Muscle of leg (tissue), 11 donors: ENCODE measurements around the gene FBXW11. TPM values are rescaled to one million over a fixed set of nuclear protein-coding genes. Genes with fewer than 3 reads are reported as not detected.
A peak's percentile ranks its signal among the peaks of the same experiment; 100 is the strongest.

ENCODE experiments used
- DNase-seq: peaks from one replicate; pipeline ENCODE4 v3.0.0; 2013
- H3K27ac ChIP-seq: one replicate; pipeline ENCODE4 v1.5.1; 2013; ENCODE audit warnings: mild to moderate bottlenecking, low read length, control low read depth
- H3K27me3 ChIP-seq: one replicate; pipeline ENCODE4 v1.6.1; 2013; ENCODE audit warnings: low read length; ENCODE audit not compliant: control insufficient read depth, insufficient read depth
- H3K36me3 ChIP-seq: one replicate; pipeline ENCODE4 v1.6.1; 2013; ENCODE audit warnings: low read length; ENCODE audit not compliant: control insufficient read depth, insufficient read depth
- H3K4me1 ChIP-seq: one replicate; pipeline ENCODE4 v1.6.1; 2013; ENCODE audit warnings: low read length; ENCODE audit not compliant: control insufficient read depth, insufficient read depth
- H3K4me3 ChIP-seq: one replicate; pipeline ENCODE4 v1.5.1; 2013; ENCODE audit warnings: low read length, control low read depth
- H3K9me3 ChIP-seq: replicated peaks from 2 replicates; pipeline ENCODE4 v1.6.1; 2013; ENCODE audit warnings: low read depth, low read length; ENCODE audit not compliant: control insufficient read depth
- WGBS: methylation state at CpG from one replicate; pipeline ENCODE4 v1.1.5; 2013; ENCODE audit warnings: missing lambda C conversion rate; ENCODE audit not compliant: insufficient coverage; 5-methylcytosine and 5-hydroxymethylcytosine counted together
- polyA plus RNA-seq, 8 donors: library from polyadenylated mRNA; unstranded; fragments of 120-200 nt; gene quantifications; one replicate each; pipeline versions ENCODE4 v1.2.1 to v1.2.3, GENCODE V29; 2013; ENCODE audit warnings: inconsistent platforms in 1 of 8, low replicate concordance in 1 of 8; ENCODE audit not compliant: insufficient read length in 8 of 8, insufficient read depth in 1 of 8
- total RNA-seq: library from RNA; stranded (reverse); fragments of 120-200 nt; gene quantifications from one replicate; pipeline ENCODE4 v1.2.4, GENCODE V29; 2013

The FBXW11 gene
- total and polyA plus RNA-seq, 9 donors: 28.9 to 45.4 (median 35.9) TPM

DNA sequence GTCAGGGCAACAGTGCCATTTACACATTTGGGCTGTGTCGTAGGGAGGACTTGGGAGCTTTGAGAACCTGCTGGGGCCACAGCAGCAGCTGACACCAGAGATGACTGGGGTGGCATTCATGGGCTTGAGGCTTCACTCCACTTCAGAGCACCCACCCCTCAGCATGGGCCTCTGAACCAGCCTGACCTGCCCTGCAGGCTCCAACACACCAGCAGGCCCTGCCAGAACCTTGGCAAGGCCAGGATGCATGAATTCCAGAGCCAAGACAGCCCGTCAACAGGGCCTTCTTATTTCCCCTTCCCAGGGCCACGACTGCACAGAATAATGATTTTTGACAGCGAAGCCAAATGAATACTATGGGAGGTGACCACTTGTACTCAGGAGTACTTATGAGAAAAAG is 143.8 kb downstream of the FBXW11 start:
- Histone ChIP-seq H3K27ac (no peak overlapping the region), H3K36me3 (peaks cover 15% of the 10 kb centered on the region), H3K4me3 (no peak overlapping the region), H3K4me1 (peaks cover 5% of the 10 kb centered on the region), H3K9me3 (no peaks in the 10 kb centered on the region), H3K27me3 (no peaks in the 10 kb centered on the region)
- WGBS: 100% methylated on average over 1 of the region's 4 CpGs
- DNase-seq: no peak

DNA sequence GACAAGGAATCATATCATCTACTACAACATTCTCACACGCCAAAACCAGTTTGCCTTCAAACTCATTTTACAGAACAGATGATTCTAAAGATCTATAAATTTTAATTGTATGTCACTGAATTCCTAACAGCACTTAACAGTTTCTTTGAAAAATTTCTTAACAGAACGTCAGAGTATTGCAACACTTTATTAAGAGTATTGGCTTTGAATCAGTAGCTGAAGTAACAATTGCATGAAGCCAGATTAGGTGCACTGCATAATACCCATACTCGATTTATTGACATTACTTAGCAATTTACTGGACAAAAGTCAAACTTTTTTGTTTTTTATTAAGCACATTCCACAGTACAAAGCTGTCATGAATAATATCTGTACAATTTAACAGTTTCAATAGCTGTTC is 145.1 kb downstream of the FBXW11 start:
- Histone ChIP-seq H3K9me3 (no peaks in the 10 kb centered on the region), H3K4me3 (no peak overlapping the region), H3K27me3 (no peaks in the 10 kb centered on the region), H3K4me1 (peaks cover 8% of the 10 kb centered on the region), H3K36me3 (peaks cover 8% of the 10 kb centered on the region), H3K27ac (no peak overlapping the region)
- WGBS: no CpG with 5 or more reads among the region's 3 CpGs
- no peak for DNase-seq

DNA sequence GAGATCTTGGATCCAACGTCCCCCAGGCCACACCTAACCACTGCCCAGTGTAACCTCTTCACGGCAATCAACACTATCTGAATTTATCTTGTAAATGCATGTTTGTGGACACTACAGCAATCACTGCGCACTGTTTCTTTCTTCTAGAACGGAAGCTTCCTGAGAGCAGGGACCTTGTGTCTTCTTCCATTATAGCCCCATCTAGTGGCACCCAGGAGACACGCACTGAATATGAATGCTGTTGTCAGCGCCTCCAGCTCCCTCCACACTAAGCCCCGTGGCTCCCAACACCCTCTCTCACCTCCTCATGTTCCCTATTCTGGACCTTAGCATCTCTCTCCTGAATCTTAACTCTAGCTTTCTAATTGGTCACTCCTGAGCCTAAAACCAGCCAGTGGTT is 148.1 kb downstream of the FBXW11 start:
- H3K9me3 ChIP-seq: no peaks in the 10 kb centered on the region
- peaks cover 9% of the 10 kb centered on the region for H3K36me3 ChIP-seq
- peaks cover 8% of the 10 kb centered on the region for H3K4me1 ChIP-seq
- no peaks in the 10 kb centered on the region for H3K27me3 ChIP-seq
- peak overlapping the region; percentile 87 for H3K27ac ChIP-seq
- DNase-seq: no peak
- WGBS: 88% methylated on average over 6 of the region's 7 CpGs
- H3K4me3 ChIP-seq: no peak overlapping the region

DNA sequence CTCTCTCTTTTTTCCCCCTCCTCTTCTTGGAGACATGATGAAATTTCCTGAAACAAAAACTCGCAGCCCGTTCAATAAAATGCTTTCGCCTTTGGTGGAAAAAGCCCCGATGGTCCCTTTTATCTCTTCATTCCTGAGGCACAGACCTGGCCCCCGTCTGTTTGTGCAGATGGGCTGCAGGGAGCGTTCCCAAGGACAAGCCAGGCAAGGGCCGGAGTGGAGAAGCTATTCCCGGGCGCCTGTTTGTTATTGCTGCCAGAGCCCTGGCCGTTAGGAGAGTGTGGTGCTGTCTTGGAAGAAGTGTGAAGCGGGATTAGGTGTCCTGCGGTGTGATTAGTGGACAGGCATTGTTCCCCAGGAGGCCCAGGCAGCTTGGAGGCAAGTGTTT is 149.0 kb downstream of the FBXW11 start:
- Histone ChIP-seq H3K36me3 (peaks cover 9% of the 10 kb centered on the region), H3K27me3 (no peaks in the 10 kb centered on the region), H3K4me3 (no peak overlapping the region), H3K4me1 (peaks cover 8% of the 10 kb centered on the region), H3K27ac (peak overlapping the region; percentile 87), H3K9me3 (no peaks in the 10 kb centered on the region)
- peak; percentile 79 for DNase-seq
- 14% methylated on average over 11 of the region's 12 CpGs for WGBS

DNA sequence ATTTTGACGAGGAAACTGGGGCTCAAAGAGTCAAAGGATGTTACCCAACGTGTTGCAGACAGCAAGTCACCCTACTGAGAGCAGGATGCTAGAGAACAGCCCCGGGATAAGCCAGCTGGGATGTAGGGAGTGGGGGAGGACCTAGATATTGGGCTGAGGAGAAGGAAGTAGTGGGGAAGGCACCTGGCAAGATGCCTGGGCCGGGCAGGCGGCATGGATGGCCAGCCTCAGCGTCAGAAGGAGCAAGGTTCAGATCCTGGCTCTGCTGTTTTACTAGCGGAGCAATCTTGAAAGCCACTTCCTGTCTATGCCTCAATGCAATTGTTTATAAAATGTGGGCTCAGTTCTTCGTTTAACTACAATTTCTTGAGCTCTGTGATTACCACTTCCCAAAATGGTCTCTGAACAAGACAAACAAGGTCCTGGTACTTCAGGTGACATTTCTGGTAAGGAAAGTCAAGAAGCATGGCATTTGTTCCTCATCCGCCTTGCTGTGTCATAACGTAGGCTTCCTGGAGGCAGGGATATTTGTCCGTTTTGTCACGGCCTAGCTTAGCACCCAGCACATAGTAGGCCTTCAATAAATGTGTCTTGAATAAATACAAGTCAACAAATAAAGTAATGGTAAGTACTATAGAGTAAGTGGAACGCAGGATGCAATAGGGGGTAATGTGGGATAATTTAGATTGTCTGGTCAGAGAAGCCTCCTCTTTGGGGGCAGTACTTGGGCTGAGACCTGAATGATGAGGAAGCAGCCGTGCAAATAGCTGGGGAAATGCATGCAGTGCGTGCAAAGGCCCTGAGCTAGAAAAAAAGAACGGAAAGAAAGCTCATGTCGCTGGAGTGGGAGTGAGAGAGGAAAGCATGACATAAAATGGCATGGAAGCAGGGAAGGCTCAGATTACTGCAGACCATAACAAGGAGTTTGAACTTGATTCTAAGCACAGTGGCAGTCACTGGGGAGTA is 150.4 kb downstream of the FBXW11 start:
- Histone ChIP-seq H3K36me3 (peaks cover 9% of the 10 kb centered on the region), H3K27ac (peak overlapping the region; percentile 87), H3K4me3 (no peak overlapping the region), H3K27me3 (no peaks in the 10 kb centered on the region), H3K9me3 (no peaks in the 10 kb centered on the region), H3K4me1 (peaks cover 8% of the 10 kb centered on the region)
- no peak for DNase-seq
- WGBS: 75% methylated on average over 12 of the region's 17 CpGs

DNA sequence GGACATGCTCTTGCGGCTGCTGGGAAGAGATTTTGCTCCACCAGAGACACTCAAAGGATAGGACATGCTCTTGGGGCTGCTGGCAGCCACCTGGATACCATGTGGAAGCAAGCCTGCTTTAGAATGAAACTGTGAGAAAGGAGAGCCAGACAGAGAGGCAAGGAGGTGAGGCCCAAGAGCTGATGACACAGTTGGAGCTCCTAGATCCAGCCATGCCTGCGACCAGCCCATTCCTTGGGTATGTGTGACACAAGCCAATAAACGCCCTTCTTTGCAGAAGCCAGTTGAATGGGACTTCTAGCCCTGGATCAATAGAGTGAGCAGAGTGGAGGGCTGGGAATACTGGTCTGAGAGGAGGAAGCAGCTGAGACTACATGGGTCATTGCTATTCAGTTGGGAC is 151.2 kb downstream of the FBXW11 start:
- WGBS: 95% methylated on average over 2 of the region's 3 CpGs
- DNase-seq: no peak

DNA sequence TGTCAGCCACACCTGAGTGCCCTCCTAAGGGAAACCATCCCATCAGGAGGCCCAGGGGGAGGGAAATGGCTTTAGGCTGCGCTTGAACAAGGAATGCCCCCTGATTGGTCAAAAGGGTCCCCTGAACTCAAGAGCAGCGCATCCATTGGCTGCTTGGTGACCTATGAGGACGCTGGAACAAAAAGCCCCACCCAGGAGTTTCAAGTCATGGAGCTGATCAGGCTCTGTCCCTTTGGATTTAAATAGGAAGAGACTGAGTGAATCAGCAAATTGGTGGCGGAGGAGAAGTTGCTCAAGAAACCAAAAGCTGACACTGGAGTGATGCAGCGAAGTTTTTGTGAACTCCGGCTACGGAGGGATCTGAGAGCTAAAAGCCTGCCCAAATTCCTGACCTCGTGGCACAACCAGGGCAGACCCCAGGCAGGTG is 154.2 kb downstream of the FBXW11 start:
- H3K4me3 ChIP-seq: no peak overlapping the region
- H3K27ac ChIP-seq: no peak overlapping the region
- peaks cover 4% of the 10 kb centered on the region for H3K36me3 ChIP-seq
- H3K27me3 ChIP-seq: no peaks in the 10 kb centered on the region
- WGBS: 86% methylated on average over 8 of the region's 8 CpGs
- no peaks in the 10 kb centered on the region for H3K9me3 ChIP-seq
- H3K4me1 ChIP-seq: peaks cover 6% of the 10 kb centered on the region
- no peak for DNase-seq

More for the DNA sequence above, 151.2 kb downstream of the FBXW11 start:
- Histone ChIP-seq H3K4me1 (peaks cover 11% of the 10 kb centered on the region), H3K27me3 (no peaks in the 10 kb centered on the region), H3K9me3 (no peaks in the 10 kb centered on the region), H3K27ac (no peak overlapping the region), H3K36me3 (peaks cover 7% of the 10 kb centered on the region), H3K4me3 (no peak overlapping the region)

DNA sequence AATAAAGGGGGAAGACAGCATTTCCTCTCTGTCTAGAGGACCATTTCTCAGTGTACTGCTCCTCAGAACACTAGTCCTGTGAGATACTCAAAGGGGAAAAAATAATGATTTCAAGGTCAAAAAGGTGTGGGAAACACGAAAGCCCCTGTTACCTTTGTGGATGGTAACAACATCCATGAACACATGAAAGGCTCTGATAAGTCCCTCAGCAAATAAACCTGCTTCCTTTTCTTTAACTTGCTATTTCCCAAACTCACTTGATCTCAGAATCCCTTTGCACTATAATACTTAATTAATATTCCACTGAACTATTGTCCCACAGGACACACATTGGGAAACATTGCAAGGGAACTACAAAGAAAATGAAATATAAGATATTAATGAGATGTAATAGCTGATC is 155.2 kb downstream of the FBXW11 start:
- no CpG with 5 or more reads among the region's 1 CpG for WGBS

DNA sequence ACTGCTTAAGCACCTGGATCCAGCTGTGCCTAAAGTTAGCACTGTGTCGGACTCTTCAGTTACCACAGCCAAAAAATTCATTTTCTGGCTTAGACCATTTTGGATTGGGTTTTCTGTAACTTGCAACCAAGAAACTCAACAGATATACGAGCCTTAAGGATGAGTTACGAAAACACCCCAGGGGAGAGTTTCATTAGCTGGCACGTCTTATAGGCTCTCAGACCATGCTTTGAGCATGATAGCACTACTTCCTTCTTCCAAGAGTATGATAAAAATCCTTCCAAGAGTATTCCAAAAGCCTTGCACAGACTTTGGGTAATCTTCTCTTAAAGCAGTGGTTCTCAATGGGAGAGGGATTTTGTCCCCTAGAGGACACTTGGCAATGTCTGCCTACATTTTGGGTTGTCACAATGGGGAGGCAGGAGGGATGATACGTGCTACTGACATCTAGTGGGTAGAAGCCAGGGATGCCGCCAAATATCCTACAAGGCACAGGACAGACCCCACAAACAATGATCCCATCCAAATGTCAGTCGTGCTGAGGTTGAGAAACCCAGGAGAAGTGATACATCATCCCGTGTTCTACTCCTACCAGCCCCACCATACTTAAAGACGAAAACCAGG is 156.0 kb downstream of the FBXW11 start:
- no peak overlapping the region for H3K4me3 ChIP-seq
- peak; percentile 86 for DNase-seq
- no peak overlapping the region for H3K27ac ChIP-seq
- H3K9me3 ChIP-seq: no peaks in the 10 kb centered on the region
- H3K27me3 ChIP-seq: no peaks in the 10 kb centered on the region
- WGBS: 15% methylated on average over 4 of the region's 9 CpGs
- H3K4me1 ChIP-seq: peaks cover 16% of the 10 kb centered on the region
- H3K36me3 ChIP-seq: peaks cover 4% of the 10 kb centered on the region

More for the DNA sequence above, 155.2 kb downstream of the FBXW11 start:
- Histone ChIP-seq H3K9me3 (no peaks in the 10 kb centered on the region), H3K36me3 (peaks cover 4% of the 10 kb centered on the region), H3K27ac (no peak overlapping the region), H3K27me3 (no peaks in the 10 kb centered on the region), H3K4me1 (peaks cover 10% of the 10 kb centered on the region), H3K4me3 (no peak overlapping the region)
- no peak for DNase-seq

DNA sequence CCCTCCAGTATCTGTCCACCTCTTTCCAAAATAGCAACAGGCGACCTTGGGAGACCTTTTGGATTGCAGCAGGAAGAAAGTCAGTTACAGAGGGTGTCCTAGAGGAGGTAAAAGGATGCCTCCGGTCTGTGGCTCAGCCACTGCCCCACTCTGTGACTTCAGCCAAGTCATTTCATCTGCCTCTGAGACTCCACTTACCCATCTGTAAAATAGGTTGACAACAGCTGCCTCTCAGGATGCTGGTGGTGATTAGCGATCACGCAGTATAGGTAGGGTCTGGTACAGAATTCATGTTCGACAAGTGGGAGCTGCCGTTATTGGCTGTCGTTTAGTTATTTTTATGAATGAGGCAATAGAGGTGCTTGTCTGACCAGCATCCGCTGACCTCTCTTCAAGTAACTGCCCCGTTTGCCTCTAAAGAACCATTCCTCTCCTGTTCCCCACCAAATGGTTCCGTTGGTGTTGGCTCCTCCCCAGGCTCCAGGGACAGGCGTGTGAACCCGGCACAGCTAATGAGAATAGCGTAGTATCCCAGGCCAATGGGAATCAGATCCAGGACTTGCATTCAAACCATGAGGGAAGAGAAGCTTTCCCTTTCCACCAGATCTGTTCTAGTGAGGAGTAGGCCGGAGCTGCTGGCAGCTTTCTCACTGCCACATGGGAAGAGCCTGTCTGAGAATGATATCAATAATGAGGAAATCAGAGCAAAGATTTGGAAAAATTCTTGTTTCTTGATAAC is 156.7 kb downstream of the FBXW11 start:
- 55% methylated on average over 9 of the region's 14 CpGs for WGBS
- no peak overlapping the region for H3K27ac ChIP-seq
- no peaks in the 10 kb centered on the region for H3K9me3 ChIP-seq
- no peaks in the 10 kb centered on the region for H3K27me3 ChIP-seq
- H3K4me1 ChIP-seq: peaks cover 16% of the 10 kb centered on the region
- peaks cover 4% of the 10 kb centered on the region for H3K36me3 ChIP-seq
- no peak for DNase-seq
- H3K4me3 ChIP-seq: no peak overlapping the region
